ENCODE measurements around the gene AIFM3.

AIFM3 gene

DNA sequence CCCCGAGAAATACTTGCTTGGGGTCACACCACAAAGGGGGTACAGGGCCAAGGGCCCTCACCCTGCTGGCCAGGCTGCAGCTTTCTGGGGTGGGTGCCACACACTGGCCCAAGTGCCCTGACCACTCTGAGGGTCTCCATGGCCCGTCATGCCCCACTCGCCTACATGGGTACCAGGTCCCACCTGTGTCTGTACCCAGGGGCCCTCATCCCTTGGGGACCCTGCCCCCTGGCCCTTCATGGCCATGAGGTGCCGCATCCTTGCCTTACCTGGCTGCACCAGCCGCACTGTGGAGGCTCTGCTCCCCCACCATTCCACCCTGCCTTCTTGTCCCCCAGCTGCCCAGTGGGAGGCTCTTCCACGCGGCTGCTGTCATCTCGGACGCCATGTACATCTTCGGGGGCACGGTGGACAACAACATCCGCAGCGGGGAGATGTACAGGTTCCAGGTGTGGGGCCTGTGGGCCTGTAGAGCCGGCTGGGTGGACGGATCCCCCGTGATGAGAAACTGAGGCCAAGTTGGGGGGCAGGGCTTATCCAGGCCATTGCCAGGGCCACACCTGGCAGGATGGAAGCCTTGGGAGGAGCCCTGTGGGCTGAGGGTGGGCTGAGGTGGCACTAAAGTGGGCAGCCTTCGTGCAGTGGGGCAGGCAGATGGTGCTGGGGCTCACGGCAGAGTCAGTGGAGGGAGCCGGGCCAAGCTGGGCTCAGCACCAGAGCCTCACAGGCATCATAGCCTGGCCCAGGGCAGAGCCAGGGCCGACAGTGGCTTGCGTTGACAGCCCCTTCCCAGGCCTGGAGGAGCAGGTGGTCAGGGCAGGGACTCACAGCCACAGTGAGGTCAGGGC is 25.6 kb downstream of the AIFM3 start:
- peaks cover 50% of the 10 kb centered on the region for H3K36me3 ChIP-seq
- no peak for DNase-seq
- no peaks in the 10 kb centered on the region for H3K4me1 ChIP-seq
- no peak overlapping the region for H3K4me3 ChIP-seq (ENCODE audit: low read depth, low read length)
- no peaks in the 10 kb centered on the region for H3K9me3 ChIP-seq
- TF ChIP-seq, protein P1, sequence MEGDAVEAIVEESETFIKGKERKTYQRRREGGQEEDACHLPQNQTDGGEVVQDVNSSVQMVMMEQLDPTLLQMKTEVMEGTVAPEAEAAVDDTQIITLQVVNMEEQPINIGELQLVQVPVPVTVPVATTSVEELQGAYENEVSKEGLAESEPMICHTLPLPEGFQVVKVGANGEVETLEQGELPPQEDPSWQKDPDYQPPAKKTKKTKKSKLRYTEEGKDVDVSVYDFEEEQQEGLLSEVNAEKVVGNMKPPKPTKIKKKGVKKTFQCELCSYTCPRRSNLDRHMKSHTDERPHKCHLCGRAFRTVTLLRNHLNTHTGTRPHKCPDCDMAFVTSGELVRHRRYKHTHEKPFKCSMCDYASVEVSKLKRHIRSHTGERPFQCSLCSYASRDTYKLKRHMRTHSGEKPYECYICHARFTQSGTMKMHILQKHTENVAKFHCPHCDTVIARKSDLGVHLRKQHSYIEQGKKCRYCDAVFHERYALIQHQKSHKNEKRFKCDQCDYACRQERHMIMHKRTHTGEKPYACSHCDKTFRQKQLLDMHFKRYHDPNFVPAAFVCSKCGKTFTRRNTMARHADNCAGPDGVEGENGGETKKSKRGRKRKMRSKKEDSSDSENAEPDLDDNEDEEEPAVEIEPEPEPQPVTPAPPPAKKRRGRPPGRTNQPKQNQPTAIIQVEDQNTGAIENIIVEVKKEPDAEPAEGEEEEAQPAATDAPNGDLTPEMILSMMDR (IDR thresholded peaks at IDR 0.05; ENCODE audit: low read depth, low read length), result no peak
- H3K27me3 ChIP-seq, result no peaks in the 10 kb centered on the region

DNA sequence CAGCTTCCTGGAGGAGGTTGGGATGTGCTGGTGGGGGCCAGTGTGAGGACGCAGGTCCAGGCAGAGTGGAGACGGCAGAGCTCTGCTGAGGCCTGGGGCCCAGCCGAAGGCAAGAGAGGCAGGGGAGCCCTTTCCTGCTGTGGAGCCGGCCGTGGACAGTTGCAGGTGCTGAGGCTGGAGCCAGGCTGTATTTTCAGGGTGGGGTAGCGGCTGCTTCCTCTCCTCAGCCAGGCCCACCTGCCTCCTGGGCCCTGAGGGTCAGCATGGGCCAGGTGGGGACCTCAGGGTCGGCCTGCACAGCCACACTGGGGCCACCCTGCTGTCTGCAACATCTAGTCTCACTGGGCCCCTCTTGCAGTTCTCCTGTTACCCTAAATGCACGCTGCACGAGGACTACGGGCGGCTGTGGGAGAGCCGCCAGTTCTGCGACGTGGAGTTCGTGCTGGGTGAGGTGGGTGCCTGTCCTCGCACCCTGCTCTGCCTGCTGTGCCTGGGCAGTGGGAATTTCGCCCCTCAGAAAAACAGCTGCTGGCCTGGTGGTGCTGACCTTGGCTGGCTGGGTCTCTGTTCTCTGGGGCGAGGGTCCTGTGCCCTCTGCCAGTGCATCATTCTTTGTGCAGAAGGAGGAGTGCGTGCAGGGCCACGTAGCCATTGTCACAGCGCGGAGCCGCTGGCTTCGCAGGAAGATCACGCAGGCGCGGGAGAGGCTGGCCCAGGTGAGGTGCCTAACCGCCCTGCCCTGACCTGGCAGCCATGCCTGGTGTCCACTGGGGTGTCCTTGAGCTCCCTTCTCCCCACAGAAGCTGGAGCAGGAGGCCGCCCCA is 26.5 kb downstream of the AIFM3 start:
- Histone ChIP-seq H3K9me3 (no peaks in the 10 kb centered on the region), H3K4me3 (ENCODE audit: low read depth, low read length) (no peak overlapping the region), H3K4me1 (no peaks in the 10 kb centered on the region), H3K27me3 (no peaks in the 10 kb centered on the region), H3K36me3 (peaks cover 58% of the 10 kb centered on the region)
- DNase-seq, result no peak
- TF ChIP-seq, protein P1 (IDR thresholded peaks at IDR 0.05; ENCODE audit: low read depth, low read length), result no peak

DNA sequence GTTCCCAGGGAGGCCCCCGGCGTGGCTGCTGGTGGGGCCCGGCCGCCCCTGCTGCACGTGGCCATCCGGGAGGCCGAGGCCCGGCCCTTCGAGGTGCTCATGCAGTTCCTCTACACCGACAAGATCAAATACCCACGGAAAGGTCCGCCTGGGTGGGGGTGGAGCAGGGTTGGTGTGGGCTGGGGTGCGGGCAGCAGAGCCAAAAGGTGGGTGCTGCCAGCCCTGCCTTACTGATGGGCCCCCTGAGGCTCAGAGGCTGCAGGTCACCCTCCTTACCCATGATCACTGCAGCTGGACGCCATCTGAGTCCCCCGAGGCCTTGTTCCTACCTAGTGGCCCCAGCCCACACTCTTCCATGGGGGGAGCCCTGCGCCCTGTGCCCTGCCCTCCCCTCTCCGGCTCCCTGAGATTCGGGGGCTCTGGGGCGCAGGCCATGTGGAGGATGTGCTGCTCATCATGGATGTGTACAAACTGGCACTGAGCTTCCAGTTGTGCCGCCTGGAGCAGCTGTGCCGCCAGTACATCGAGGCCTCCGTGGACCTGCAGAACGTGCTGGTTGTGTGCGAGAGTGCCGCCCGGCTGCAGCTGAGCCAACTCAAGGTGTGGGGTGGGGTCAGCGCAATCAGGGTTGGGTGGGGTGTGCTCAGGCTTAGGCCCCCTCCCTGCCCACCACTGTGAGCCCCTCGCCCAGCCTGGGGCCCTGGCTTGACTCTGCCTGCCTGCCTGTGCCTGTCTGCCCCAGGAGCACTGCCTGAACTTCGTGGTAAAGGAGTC is 27.3 kb downstream of the AIFM3 start:
- Histone ChIP-seq H3K4me3 (ENCODE audit: low read depth, low read length) (no peak overlapping the region), H3K27me3 (no peaks in the 10 kb centered on the region), H3K4me1 (no peaks in the 10 kb centered on the region), H3K36me3 (peaks cover 64% of the 10 kb centered on the region), H3K9me3 (no peaks in the 10 kb centered on the region)
- TF ChIP-seq, protein P1 (IDR thresholded peaks at IDR 0.05; ENCODE audit: low read depth, low read length), result no peak
- DNase-seq, result no peak

GRCh38 chr22:20994902-20995241 is 27.8 kb downstream of the AIFM3 start:
- H3K4me1 ChIP-seq, result peaks cover under 1% of the 10 kb centered on the region; the same call in 1 of the 2 replicates
- TF ChIP-seq, protein P1 (IDR thresholded peaks at IDR 0.05; ENCODE audit: low read depth, low read length), result no peak
- no peaks in the 10 kb centered on the region for H3K9me3 ChIP-seq
- DNase-seq, result no peak
- no peak overlapping the region for H3K4me3 ChIP-seq (ENCODE audit: low read depth, low read length)
- no peaks in the 10 kb centered on the region for H3K27me3 ChIP-seq
- H3K36me3 ChIP-seq, result peaks cover 69% of the 10 kb centered on the region

- Histone ChIP-seq H3K36me3 (peaks cover 71% of the 10 kb centered on the region), H3K9me3 (no peaks in the 10 kb centered on the region), H3K27me3 (no peaks in the 10 kb centered on the region), H3K4me1 (peaks cover 4% of the 10 kb centered on the region; the same call in 1 of the 2 replicates), H3K4me3 (ENCODE audit: low read depth, low read length) (no peak overlapping the region)
- no peak for DNase-seq
- TF ChIP-seq, protein P1 (IDR thresholded peaks at IDR 0.05; ENCODE audit: low read depth, low read length), result no peak
Observed at GRCh38 chr22:20995329-20996030, 28.4 kb downstream of the AIFM3 start.

Measured in BE2C (cell line).